ENCODE data around the gene CFAP298.
"Not testable (repeated sequence)": the region's sequence is repeated elsewhere in the genome, so short reads cannot be mapped to it uniquely, and the experiment has no call there.

The CFAP298 gene

DNA sequence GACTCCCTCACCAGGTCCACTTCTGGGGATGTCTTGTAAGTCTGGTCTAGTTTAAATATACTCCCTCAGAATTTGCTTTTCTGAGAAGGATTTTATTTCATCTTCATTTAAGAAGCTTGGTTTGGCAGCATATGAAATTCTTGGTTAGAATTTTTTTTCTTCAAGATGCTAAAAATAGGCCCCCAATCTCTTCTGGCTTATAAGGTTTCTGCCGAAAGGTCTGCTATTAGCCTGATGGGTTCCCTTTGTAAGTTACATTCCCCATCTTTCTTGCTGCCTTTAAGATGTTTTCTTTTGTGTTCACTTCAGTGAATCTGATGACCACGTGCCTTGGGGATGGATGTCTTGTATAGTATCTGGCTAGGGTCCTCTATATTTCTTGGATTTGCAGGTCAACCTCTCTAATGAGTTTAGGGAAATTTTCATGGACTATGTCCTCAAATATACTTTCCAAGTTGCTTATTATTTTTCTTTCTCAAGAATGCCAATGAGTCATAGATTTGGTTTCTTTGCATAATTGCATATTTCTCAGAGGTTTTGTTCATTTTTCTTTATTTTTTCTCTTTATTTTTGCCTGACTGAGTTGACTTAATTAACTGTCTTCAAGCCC, 46.2 kb downstream of the CFAP298 start:
- no peak for DNase-seq

DNA sequence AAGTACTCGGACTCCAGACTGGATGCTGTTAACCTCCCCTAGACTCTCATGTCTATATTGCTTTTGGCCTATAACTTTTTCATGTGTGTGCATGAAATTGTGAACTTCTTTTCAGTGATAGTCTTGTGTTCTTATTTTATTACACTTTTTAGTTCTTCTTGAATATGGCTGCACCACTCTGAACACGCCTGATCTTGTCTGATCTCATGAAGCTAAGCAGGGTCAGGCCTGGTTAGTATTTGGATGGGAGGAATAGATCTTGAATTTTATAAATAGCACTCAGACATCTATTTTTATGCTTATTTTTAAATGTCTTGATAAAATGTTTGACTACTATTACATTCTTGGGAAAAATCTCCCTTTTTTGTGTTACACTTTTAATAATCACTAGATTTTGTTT, 49.3 kb downstream of the CFAP298 start:
- no peak for DNase-seq

DNA sequence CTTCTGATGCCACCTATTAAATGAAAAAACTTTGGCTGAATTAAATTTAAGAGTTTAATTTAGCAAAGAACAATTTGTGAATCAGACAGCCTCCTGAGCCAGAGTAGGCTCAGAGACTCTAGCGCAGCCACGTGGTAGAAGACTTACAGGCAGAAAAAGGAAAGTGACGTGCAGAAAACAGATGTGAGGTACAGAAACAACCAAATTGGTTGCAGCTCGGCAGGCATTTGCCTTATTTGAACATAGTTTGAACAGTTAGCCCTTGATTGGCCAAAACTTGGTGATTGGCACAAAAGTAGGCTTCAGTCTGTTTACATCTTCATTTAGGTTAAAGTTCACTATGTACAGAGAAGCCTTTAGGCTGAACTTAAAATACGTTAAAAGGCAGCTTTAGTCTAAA, 49.8 kb downstream of the CFAP298 start:
- peak in 1 of 4 experiments; percentile 7 for DNase-seq

DNA sequence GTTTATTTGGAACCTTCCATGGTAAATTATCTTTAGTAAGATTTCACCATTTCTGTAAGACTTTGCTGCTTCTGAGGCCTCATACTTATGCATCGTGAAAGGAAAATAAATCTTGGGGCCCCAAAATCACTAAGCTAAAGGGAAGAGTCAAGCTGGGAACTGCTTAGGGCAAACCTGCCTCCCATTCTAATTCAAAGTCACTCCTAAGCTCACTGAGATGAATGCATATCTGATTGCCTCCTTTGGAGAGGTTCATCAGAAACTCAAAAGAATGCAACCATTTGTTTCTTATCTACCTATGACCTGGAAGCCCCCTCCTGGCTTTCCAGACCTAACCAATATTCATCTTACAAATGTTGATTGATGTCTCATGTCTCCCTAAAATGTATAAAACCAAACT, 50.7 kb downstream of the CFAP298 start:
- not testable (repeated sequence) for DNase-seq

DNA sequence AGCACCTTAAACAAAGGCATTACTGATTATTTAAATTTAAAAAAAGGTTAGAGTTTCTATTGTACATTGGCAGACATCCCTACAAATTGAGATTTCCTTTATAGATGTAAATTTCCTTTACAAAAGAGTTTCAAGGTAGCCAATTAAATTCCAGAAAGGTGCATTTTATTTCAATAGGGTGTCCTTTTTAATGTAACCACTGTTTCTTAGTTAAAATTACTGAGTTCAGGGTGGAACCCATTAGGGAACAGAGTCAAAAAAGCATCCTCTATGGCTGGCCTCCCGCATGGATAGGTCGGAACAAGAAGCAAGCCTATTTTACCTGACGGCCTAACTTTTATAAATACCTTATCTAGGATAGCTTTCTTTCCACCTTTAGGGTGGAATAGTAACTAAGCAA, 51.3 kb downstream of the CFAP298 start:
- no peak for DNase-seq

DNA sequence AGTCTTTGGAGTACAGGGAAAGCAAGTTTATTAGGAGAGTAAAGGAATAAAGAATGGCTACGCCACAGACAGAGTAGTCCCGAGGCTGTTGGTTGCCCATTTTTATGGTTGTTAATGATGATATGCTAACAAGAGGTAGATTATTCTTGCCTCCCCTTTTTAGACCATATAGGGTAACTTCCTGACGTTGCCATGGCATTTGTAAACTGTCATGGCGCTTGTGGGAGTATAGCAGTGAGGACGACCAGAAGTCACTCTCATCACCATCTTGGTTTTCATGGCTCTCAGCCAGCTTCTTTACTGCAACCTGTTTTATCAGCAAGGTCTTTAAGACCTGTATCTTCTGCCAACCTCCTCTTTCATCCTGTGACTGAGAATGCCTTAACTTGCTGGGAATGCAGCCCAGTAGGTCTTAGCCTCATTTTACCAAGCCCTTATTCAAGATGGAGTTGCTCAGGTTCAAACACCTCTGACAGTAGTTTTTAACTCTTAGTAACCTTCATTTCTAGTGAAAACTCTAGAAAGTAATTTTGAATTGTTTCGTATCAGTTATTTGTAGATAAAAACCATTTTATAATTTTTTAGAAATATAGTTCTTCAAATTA, 53.1 kb downstream of the CFAP298 start:
- no peak for DNase-seq

DNA sequence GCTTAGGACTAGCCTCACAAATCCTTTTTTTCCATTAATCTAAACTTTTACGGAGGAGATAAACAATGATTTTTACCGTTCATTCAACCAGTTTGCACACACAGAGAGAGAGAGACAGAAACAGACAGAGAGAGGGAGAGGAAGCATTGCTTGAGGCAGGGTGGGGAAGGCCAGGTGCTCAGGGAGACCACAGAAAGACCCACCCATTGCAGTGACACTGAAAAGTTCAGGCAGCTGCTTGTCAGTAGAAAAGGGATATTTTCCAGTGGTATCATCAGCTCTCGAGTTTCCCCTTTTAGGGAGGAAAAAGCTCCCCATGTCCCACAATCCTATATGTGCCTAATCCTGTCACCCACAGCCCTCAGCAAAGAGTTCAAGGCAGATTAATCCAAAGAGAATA, 54.1 kb downstream of the CFAP298 start:
- no peak for DNase-seq

DNA sequence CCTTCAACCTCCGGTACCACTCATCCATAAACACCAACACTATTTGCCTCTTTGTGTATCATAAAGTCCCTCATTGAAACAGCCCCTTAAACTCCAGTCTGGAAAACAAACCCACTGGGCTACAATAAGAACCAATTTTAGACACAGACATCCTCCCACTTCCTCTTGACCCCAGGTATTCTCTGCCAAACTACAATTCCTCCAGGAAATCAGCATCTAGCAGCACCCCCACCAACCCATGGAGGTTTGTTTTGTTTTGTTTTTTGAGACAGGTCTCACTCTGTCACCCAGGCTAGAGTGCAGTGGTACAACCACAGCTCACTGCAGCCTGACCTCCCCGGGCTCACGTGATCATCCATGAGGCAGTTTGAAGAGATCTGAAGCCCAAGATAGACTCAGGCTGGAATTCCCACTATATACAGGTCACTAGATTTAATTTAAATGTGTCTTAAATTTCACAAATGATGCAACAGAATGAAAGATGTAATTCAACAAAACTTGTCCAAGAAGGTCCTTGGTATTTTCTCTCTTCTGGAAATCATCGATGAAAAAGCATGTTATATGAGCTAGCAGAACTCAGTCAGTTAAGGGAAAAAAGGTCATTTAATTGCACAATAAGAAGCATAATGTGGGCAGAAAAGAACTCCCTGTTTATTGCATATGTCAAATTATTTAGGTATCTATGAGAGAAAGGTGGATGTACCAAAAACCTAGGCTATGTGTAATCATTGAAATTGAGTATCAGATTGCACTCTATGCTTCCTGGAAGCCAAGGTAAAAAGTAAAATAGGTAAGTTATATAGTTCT, 57.1 kb downstream of the CFAP298 start:
- DNase-seq, result no peak

DNA sequence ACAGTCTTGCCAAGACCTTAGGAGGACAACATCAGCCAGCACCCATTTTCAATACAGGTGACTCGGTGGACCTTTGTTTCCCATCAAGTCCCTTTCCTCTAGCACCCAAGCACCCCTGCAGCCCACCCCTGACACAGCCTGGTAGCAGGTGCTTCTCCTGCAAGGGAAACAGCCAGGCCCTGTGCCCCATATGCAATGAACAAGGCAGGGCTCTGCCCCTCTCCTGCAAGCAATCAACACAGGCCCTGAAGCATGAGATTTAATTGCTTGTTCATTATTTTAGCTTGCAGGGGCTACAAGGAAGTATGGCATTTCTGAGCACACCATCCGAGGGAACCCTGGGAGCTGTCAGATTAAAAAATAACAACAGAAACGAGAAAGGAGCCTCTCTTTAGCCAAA, 62.3 kb downstream of the CFAP298 start:
- no peak for DNase-seq

DNA sequence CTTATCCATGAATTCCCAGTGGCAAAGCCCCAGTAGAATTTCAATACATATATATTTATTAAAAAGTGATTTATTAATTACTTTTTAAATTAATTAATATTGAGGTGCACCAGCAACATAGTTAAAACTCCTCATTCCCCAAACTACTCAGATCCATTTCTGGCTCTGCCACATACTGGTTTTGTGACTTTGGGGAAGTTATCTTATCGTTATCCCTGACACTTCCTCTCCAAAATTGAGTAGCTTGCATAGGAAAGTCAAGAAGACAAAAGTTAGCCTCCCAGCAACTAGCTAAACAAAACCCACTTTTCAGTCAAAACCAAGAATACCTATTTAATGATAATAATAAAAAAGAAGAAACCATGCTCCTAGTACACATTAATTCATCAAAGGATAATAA, 62.7 kb downstream of the CFAP298 start:
- DNase-seq, result no peak
